Chondrocyte (in vitro differentiated cells): ENCODE measurements around the gene GUK1. TPM values are rescaled to one million over a fixed set of nuclear protein-coding genes. Genes with fewer than 3 reads are reported as not detected.

ENCODE experiments used
- DNase-seq: peaks from one replicate; pipeline ENCODE4 v3.0.0; 2021; ENCODE audit warnings: mixed read lengths, low spot score
- H3K27ac Mint-ChIP-seq: one replicate; pipeline ENCODE4 v1.8.0; 2021; ENCODE audit warnings: mild to moderate bottlenecking, moderate library complexity, mixed read lengths; ENCODE audit not compliant: unreplicated experiment
- H3K27me3 Mint-ChIP-seq: 2 replicates; pipeline ENCODE4 v1.8.0; 2021; ENCODE audit warnings: low read depth, mixed read lengths
- H3K36me3 Mint-ChIP-seq: 2 replicates; pipeline ENCODE4 v1.8.0; 2021; ENCODE audit warnings: low read depth, mixed read lengths
- H3K4me1 Mint-ChIP-seq: 2 replicates; pipeline ENCODE4 v1.8.0; 2021; ENCODE audit warnings: low read depth, mild to moderate bottlenecking, mixed read lengths
- H3K4me3 Mint-ChIP-seq: one replicate; pipeline ENCODE4 v1.8.0; 2021; ENCODE audit warnings: mild to moderate bottlenecking, moderate library complexity, mixed read lengths; ENCODE audit not compliant: unreplicated experiment
- H3K9me3 Mint-ChIP-seq: 2 replicates; pipeline ENCODE4 v1.8.0; 2021; ENCODE audit warnings: low read depth, mixed read lengths
- CTCF ChIP-seq: fragments of 200-600 bp; sonication (generic); IDR thresholded peaks from 2 replicates; pipeline ENCODE4 v1.5.0; 2021; ENCODE audit warnings: antibody characterized with exemption, mild to moderate bottlenecking, moderate library complexity
- total RNA-seq: library from RNA; stranded (reverse); gene quantifications from 3 replicates; pipeline ENCODE4 v1.2.1, GENCODE V29; 2021

Gene GUK1
- total RNA-seq, 1 donor from 2014 or later = 196 TPM

DNA sequence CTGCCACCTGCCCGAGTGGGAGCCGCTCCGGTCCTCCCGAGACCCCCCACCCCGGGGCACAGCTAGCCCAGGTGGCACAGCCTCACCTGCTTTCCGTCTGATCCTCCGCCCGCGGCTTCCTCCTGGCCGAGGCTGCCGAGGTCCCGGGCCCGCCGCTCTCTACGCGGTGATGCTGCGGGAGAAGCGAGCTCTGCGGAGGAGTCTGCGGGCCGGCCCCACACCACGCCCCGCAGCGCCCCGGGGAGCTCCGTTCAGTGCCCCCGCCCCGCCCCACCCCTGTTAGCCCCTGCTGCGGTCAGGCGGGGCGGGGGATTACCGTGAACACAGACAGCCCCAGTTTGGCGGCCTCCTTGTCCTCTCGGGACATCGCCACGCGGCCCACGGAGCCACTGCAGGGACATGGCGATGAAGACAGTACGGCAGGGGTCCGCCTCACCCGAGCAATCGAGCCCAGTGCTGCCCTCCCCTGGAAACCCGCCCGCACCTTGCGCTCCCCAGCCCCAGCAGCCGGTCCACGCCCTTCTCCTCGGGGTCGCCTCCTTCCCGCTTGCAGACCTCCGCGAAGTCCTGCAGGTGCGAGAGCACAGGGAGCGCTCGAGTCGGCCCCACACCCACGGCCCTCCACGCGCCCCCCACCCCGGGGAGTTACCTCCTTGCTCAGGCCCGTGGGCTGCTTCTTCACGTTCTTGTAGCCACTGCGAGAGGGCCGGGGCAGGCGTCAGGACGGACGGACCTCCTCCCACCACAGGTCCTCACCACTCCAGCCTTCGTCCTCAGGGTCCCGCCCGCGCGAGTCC is 37.9 kb upstream of the GUK1 start:
- no peak for DNase-seq
- no peaks in the 10 kb centered on the region for H3K27me3 Mint-ChIP-seq
- H3K9me3 Mint-ChIP-seq = no peaks in the 10 kb centered on the region
- peaks cover 27% of the 10 kb centered on the region for H3K4me1 Mint-ChIP-seq
- TF ChIP-seq CTCF = peak; percentile 68
- H3K4me3 Mint-ChIP-seq = peak overlapping the region; percentile 91
- H3K27ac Mint-ChIP-seq = peak overlapping the region; percentile 59
- peaks cover 18% of the 10 kb centered on the region for H3K36me3 Mint-ChIP-seq

DNA sequence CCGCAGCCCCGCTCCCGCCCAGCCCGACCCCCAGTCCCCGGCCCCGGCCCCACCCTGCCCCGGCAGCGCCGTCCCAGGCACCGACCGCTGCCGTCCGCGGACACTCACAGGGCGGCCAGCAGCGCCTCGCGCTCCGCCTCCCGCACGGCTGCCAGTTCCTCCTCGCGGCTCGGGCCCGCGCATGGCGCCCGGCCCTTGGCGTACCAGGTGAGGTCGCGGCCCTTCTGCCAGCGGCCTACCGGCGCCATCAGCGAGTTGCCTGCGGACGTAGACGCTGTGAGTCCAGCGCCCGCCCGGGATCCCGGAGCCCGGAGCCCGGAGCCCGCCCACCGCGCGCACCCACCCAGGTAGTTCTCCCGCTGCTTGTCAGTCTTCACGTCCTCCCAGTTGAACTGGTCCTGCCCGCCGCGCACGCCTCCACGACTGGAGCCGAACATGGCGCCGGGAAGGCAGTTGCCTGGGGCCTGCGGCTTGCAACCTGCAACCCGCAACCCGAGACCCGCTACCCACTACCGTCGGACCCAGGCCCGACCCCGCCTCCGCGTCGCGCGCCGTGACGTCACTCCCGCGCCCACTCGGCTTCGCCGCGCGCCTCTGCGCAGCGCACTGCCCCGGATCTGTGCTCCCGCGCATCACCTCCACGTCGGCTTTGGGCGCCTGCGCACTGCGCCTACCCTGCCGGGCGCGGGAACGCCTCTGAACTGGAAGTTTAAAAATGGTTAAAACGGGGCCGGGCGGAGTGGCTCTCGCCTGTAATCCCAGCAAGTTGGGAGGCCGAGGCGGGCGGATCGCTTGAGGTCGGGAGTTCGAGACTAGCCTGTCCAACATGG is 37.1 kb upstream of the GUK1 start, which contains the start of gene C1orf35:
Gene C1orf35, minus strand, starts transcription at position 535 of the 830 bp plus-strand sequence. Its CDS starts 98 bp downstream, at position 437.
- TF ChIP-seq CTCF = no peak
- Mint-ChIP-seq H3K9me3 (no peaks in the 10 kb centered on the region), H3K27me3 (no peaks in the 10 kb centered on the region), H3K36me3 (peaks cover 12% of the 10 kb centered on the region), H3K4me3 (peak within 1 kb of the TSS; percentile 91), H3K27ac (peak within 1 kb of the TSS; percentile 92), H3K4me1 (peaks cover 31% of the 10 kb centered on the region)
- DNase-seq = no peak

DNA sequence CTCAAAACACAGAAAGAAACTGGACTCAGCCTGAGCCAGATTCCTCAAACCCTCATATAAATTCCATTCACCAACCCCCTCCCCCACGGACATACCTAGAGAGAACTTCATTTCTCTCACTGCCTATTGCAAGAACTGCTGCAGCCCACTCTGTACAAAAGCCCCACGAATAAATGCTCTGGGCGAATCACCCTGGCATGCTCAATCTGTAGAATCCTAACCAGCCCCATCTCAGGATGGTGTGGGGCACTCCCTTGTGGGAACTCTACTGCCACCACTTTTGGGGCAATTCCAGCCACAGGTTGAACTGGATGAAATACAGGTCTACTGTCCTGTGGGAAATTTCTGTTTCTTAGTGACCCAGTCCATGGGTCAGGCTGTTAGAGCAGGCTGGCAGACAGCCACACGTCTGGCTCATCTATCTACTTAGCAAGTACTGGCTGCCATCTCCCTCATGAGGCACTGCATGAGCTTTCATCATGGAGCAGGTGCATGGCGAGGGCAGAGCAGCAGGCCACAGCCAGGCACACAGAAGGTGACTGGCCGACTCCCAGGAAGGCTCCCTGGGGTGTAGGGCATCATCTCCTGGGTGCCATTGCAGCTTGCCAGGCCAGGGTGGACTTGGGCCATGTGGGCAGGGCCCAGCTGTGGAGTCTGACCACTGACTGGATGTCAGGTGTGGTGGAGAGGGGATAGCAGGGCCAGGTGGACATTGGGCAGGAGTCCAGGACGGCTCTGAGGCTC is 35.4 kb upstream of the GUK1 start:
- H3K27me3 Mint-ChIP-seq = no peaks in the 10 kb centered on the region
- H3K4me3 Mint-ChIP-seq = peak overlapping the region; percentile 40
- peak; percentile 60 for DNase-seq
- no peak for TF ChIP-seq CTCF
- no peaks in the 10 kb centered on the region for H3K9me3 Mint-ChIP-seq
- peak overlapping the region; percentile 92 for H3K27ac Mint-ChIP-seq
- H3K4me1 Mint-ChIP-seq = peaks cover 38% of the 10 kb centered on the region
- H3K36me3 Mint-ChIP-seq = peaks cover 4% of the 10 kb centered on the region

GRCh38 chr1:228105270-228105995 is 34.6 kb upstream of the GUK1 start:
- DNase-seq = peak; percentile 81
- TF ChIP-seq CTCF = no peak
- Mint-ChIP-seq H3K27me3 (no peaks in the 10 kb centered on the region), H3K36me3 (peaks cover 4% of the 10 kb centered on the region), H3K27ac (no peak overlapping the region), H3K9me3 (no peaks in the 10 kb centered on the region), H3K4me1 (peaks cover 45% of the 10 kb centered on the region), H3K4me3 (no peak overlapping the region)
